ENCODE data around the gene RAI1. TPM values are rescaled to one million over a fixed set of nuclear protein-coding genes. Genes with fewer than 3 reads are reported as not detected.

The RAI1 gene
- total RNA-seq, 1 experiment from 2014 or later, result 86.3 TPM

DNA sequence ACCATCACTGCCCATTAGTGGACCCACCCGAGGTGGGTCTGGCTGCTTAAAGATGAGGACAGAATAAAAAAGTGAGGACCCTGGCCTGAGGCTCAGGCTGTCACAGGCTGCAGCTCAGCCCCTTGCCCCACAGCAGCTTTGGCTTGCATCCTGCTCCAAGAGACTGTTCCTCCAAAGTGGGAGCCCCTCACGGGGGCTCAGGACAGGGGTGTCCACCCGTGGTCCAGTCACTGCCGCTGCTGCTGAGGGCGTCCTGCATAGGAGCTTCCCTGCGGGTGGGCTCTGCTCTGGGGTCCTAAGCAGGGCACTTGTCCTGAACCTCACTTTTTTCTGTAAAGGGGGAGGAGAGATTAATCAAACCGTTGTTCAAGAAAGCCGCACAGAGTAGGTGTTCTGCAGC lies 107.7 kb downstream of the RAI1 start:
- no peak for TF ChIP-seq EZH2 (IDR thresholded peaks at IDR 0.05; ENCODE audit: low read depth)
- TF ChIP-seq, protein P1, sequence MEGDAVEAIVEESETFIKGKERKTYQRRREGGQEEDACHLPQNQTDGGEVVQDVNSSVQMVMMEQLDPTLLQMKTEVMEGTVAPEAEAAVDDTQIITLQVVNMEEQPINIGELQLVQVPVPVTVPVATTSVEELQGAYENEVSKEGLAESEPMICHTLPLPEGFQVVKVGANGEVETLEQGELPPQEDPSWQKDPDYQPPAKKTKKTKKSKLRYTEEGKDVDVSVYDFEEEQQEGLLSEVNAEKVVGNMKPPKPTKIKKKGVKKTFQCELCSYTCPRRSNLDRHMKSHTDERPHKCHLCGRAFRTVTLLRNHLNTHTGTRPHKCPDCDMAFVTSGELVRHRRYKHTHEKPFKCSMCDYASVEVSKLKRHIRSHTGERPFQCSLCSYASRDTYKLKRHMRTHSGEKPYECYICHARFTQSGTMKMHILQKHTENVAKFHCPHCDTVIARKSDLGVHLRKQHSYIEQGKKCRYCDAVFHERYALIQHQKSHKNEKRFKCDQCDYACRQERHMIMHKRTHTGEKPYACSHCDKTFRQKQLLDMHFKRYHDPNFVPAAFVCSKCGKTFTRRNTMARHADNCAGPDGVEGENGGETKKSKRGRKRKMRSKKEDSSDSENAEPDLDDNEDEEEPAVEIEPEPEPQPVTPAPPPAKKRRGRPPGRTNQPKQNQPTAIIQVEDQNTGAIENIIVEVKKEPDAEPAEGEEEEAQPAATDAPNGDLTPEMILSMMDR (conservative IDR thresholded peaks at IDR 0.05), result no peak
- no peak overlapping the region for H3K4me3 ChIP-seq
- peaks cover 93% of the 10 kb centered on the region for H4K20me1 ChIP-seq (ENCODE audit: insufficient read depth)
- DNase-seq, result no peak
- CTCF ChIA-PET, result no interaction called here
- no peaks in the 10 kb centered on the region for H3K36me3 ChIP-seq (ENCODE audit: low read depth)
- H3K9me2 ChIP-seq (ENCODE audit: insufficient read depth), result no peaks in the 10 kb centered on the region
- no peak overlapping the region for H2AFZ ChIP-seq
- peaks cover 28% of the 10 kb centered on the region for H3K79me2 ChIP-seq (ENCODE audit: low read depth)
- POLR2A ChIA-PET (ENCODE audit: unreplicated experiment), result no interaction called here
- no peak overlapping the region for H3K27ac ChIP-seq
- H3K27me3 ChIP-seq (ENCODE audit: insufficient read depth, low read depth), result no peaks in the 10 kb centered on the region
- intact Hi-C loops (cut with micrococcal nuclease; ENCODE audit: unreplicated experiment), result no loop called here
- peaks cover 9% of the 10 kb centered on the region; the same call in 1 of the 2 replicates for H3F3A ChIP-seq (ENCODE audit: insufficient read depth, low read depth)
- BruUV-seq (replicated peaks), result no TSS peak
- H3K4me2 ChIP-seq, result no peak overlapping the region
- H3K9me3 ChIP-seq (ENCODE audit: insufficient read depth, low read depth), result no peaks in the 10 kb centered on the region
- H3K4me1 ChIP-seq (replicated peaks; ENCODE audit: insufficient read depth), result peaks cover 16% of the 10 kb centered on the region

DNA sequence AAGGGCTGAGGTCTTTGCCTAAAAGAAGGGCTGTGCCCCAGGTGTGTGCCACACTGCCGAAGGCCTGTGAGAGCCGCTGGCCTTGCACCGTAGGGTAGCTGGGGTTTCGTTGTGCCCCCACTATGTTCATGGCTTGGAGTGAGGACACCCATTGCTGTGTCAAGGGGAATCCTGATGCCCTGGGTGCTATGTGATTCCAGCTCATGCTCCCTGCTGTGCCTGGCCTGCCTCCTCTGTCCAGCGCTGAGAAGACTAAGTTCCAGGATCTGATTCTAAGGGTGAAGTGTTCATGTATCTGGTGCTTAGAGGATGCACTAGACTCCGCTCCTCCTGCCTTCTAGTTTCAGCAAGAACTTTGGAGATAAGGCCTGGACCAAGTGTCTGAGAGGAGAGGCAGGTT lies 108.2 kb downstream of the RAI1 start:
- H3K9me2 ChIP-seq (ENCODE audit: insufficient read depth), result no peaks in the 10 kb centered on the region
- no peak overlapping the region for H3K27ac ChIP-seq
- H3F3A ChIP-seq (ENCODE audit: insufficient read depth, low read depth), result peaks cover 9% of the 10 kb centered on the region; the same call in 1 of the 2 replicates
- intact Hi-C loops (cut with micrococcal nuclease; ENCODE audit: unreplicated experiment), result no loop called here
- H3K79me2 ChIP-seq (ENCODE audit: low read depth), result peaks cover 24% of the 10 kb centered on the region
- POLR2A ChIA-PET (ENCODE audit: unreplicated experiment), result no interaction called here
- DNase-seq, result no peak
- H3K4me1 ChIP-seq (replicated peaks; ENCODE audit: insufficient read depth), result peaks cover 16% of the 10 kb centered on the region
- H3K9me3 ChIP-seq (ENCODE audit: insufficient read depth, low read depth), result no peaks in the 10 kb centered on the region
- no peaks in the 10 kb centered on the region for H3K27me3 ChIP-seq (ENCODE audit: insufficient read depth, low read depth)
- BruUV-seq (replicated peaks), result no TSS peak
- H4K20me1 ChIP-seq (ENCODE audit: insufficient read depth), result peaks cover 93% of the 10 kb centered on the region
- H3K4me2 ChIP-seq, result no peak overlapping the region
- TF ChIP-seq, protein P1 (conservative IDR thresholded peaks at IDR 0.05), result no peak
- no peak for TF ChIP-seq EZH2 (IDR thresholded peaks at IDR 0.05; ENCODE audit: low read depth)
- no peak overlapping the region for H3K4me3 ChIP-seq
- no peaks in the 10 kb centered on the region for H3K36me3 ChIP-seq (ENCODE audit: low read depth)
- no peak overlapping the region for H2AFZ ChIP-seq
- CTCF ChIA-PET, result no interaction called here

DNA sequence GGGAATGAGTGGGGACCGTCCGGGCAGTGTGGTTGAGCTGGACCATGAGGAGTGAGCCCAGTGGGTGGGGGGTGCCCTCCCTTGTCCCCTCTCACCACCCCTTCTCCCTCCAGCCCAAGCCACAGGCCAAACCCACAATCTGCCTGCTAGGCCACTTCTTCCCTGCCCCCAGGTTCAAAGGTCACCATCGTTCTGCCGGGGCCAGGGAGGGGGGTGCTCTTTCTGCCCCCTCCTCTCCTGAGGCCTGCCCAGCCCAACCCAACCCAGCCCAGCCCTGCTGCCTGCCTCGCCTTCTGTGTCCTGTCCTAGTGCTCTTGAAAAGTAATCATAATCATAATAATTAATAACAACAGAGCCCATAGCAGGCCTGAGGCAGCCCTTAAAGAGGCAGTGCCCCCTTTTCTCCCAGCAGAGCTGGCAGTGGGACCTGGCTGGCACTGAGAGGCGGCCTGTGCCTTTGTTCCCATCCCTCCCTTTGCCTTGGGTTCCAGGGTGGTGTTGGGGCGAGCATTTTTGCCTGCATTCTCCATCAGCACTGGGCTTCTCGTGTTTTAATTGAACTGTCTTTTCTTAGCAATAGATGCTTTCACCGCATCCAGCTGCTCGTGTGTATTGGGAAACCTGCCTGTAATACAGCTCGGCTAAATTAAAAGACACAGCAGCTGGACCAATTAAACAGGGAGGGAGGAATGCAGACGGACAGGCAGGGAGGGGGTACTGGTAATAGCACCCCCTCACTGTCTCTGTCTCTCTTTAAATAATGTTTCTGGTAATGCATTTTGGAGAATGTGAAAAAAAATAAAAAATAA lies 108.8 kb downstream of the RAI1 start:
- H3K79me2 ChIP-seq (ENCODE audit: low read depth), result peaks cover 21% of the 10 kb centered on the region
- CTCF ChIA-PET, result interaction anchor here (0.6 kb wide), 1 partner anchor 109 kb away, joined by 5 read pairs; no protein-coding TSS in a partner anchor

More for the DNA sequence above, 108.8 kb downstream of the RAI1 start:
- Histone ChIP-seq H4K20me1 (ENCODE audit: insufficient read depth) (peaks cover 93% of the 10 kb centered on the region), H3K4me3 (no peak overlapping the region), H3K27me3 (ENCODE audit: insufficient read depth, low read depth) (no peaks in the 10 kb centered on the region), H3K36me3 (ENCODE audit: low read depth) (no peaks in the 10 kb centered on the region), H3F3A (ENCODE audit: insufficient read depth, low read depth) (peaks cover 6% of the 10 kb centered on the region; the same call in 1 of the 2 replicates), H3K4me2 (no peak overlapping the region), H3K4me1 (replicated peaks; ENCODE audit: insufficient read depth) (peaks cover 15% of the 10 kb centered on the region), H3K9me3 (ENCODE audit: insufficient read depth, low read depth) (no peaks in the 10 kb centered on the region), H2AFZ (no peak overlapping the region), H3K9me2 (ENCODE audit: insufficient read depth) (no peaks in the 10 kb centered on the region), H3K27ac (no peak overlapping the region)
- no peak for DNase-seq
- TF ChIP-seq EZH2 (IDR thresholded peaks at IDR 0.05; ENCODE audit: low read depth), result no peak
- TF ChIP-seq, protein P1 (conservative IDR thresholded peaks at IDR 0.05), result no peak
- POLR2A ChIA-PET (ENCODE audit: unreplicated experiment), result no interaction called here
- intact Hi-C loops (cut with micrococcal nuclease; ENCODE audit: unreplicated experiment), result no loop called here
- no TSS peak for BruUV-seq (replicated peaks)

Measured in PC-9 (cell line).